SK-N-SH treated with all-trans-retinoic acid at 6 μM for 48 hours (cell line): Measurements from ENCODE around the gene EEF1AKMT4.

ENCODE experiments used
- ATAC-seq: fragments of 200-7000 bp; cut with Tn5 transposase; 3 replicates; pipeline ENCODE4 v1.9.1; 2020; ENCODE audit warnings: mild to moderate bottlenecking, moderate library complexity
- ARNTL ChIP-seq: fragments of 450-650 bp; formaldehyde crosslinking; IDR thresholded peaks from 2 replicates; pipeline ENCODE4 v1.5.0; 2020; ENCODE audit warnings: low read depth, mild to moderate bottlenecking, moderate library complexity, borderline replicate concordance
- BACH2 ChIP-seq: fragments of 250-450 bp; sonication (Bioruptor Pico); IDR thresholded peaks from 2 replicates; pipeline ENCODE4 v1.9.0; 2021; ENCODE audit warnings: mild to moderate bottlenecking, borderline replicate concordance
- CSDC2 ChIP-seq: fragments of 250-450 bp; sonication (Bioruptor Pico); IDR thresholded peaks from 2 replicates; pipeline ENCODE4 v1.5.0; 2020; ENCODE audit warnings: mild to moderate bottlenecking, moderate library complexity
- ESRRG ChIP-seq: fragments of 250-450 bp; sonication (Bioruptor Pico); IDR thresholded peaks from 2 replicates; pipeline ENCODE4 v1.6.1; 2021; ENCODE audit warnings: mild to moderate bottlenecking
- GLIS3 ChIP-seq: fragments of 250-450 bp; sonication (Bioruptor Pico); IDR thresholded peaks from 2 replicates; pipeline ENCODE4 v1.5.0; 2020; ENCODE audit warnings: mild to moderate bottlenecking, moderate library complexity
- ISL1 ChIP-seq: fragments of 250-450 bp; sonication (Bioruptor Pico); IDR thresholded peaks from 2 replicates; pipeline ENCODE4 v2.1.2; 2022; ENCODE audit warnings: mild to moderate bottlenecking, moderate library complexity
- PPARA ChIP-seq: fragments of 250-450 bp; sonication (Bioruptor Pico); IDR thresholded peaks from 2 replicates; pipeline ENCODE4 v1.5.0; 2020; ENCODE audit warnings: mild to moderate bottlenecking, borderline replicate concordance
- RARB ChIP-seq: fragments of 250-450 bp; sonication (Bioruptor Pico); IDR thresholded peaks from 2 replicates; pipeline ENCODE4 v1.8.0; 2021; ENCODE audit warnings: mild to moderate bottlenecking, moderate library complexity
- SNAI2 ChIP-seq: fragments of 250-450 bp; sonication (Bioruptor Pico); IDR thresholded peaks from 2 replicates; pipeline ENCODE4 v1.5.0; 2020; ENCODE audit warnings: mild to moderate bottlenecking, moderate library complexity
- TCF4 ChIP-seq: fragments of 250-450 bp; sonication (Bioruptor Pico); IDR thresholded peaks from 2 replicates; pipeline ENCODE4 v1.8.0; 2021; ENCODE audit warnings: mild to moderate bottlenecking, moderate library complexity, borderline replicate concordance
- TOX ChIP-seq: fragments of 250-450 bp; sonication (Bioruptor Pico); IDR thresholded peaks from 2 replicates; pipeline ENCODE4 v1.8.0; 2021; ENCODE audit warnings: mild to moderate bottlenecking, moderate library complexity, borderline replicate concordance
- ZC3H10 ChIP-seq: fragments of 250-450 bp; sonication (Bioruptor Pico); IDR thresholded peaks from 2 replicates; pipeline ENCODE4 v1.5.1; 2021; ENCODE audit warnings: mild to moderate bottlenecking, moderate library complexity
- ZFP3 ChIP-seq: fragments of 250-450 bp; sonication (Bioruptor Pico); IDR thresholded peaks from 2 replicates; pipeline ENCODE4 v1.5.0; 2020; ENCODE audit warnings: mild to moderate bottlenecking, moderate library complexity
- ZFP30 ChIP-seq: fragments of 450-650 bp; formaldehyde crosslinking; IDR thresholded peaks from 2 replicates; pipeline ENCODE4 v1.5.0; 2022; ENCODE audit warnings: mild to moderate bottlenecking, moderate library complexity
- ZNF565 ChIP-seq: fragments of 450-650 bp; formaldehyde crosslinking; conservative IDR thresholded peaks from 2 replicates; pipeline ENCODE4 v1.5.0; 2020; ENCODE audit warnings: low read depth, mild to moderate bottlenecking, moderate library complexity
- ZNF70 ChIP-seq: fragments of 450-650 bp; formaldehyde crosslinking; IDR thresholded peaks from 2 replicates; pipeline ENCODE4 v1.5.0; 2020; ENCODE audit warnings: mild to moderate bottlenecking, moderate library complexity
- TF ChIP-seq, protein P1 (sequence below): fragments of 250-450 bp; sonication (Bioruptor Pico); IDR thresholded peaks from 2 replicates; pipeline ENCODE4 v1.8.0; 2020; ENCODE audit warnings: mild to moderate bottlenecking, moderate library complexity, borderline replicate concordance
- TF ChIP-seq, protein P2 (sequence below): fragments of 250-450 bp; sonication (Bioruptor Pico); IDR thresholded peaks from 2 replicates; pipeline ENCODE4 v1.5.0; 2020; ENCODE audit warnings: mild to moderate bottlenecking, moderate library complexity
- TF ChIP-seq, protein P3 (sequence below): fragments of 250-450 bp; sonication (Bioruptor Pico); IDR thresholded peaks from 2 replicates; pipeline ENCODE4 v1.8.0; 2021; ENCODE audit warnings: low read depth, mild to moderate bottlenecking, moderate library complexity, borderline replicate concordance
- TF ChIP-seq, protein P4 (sequence below): fragments of 250-450 bp; sonication (Bioruptor Pico); IDR thresholded peaks from 2 replicates; pipeline ENCODE4 v1.5.1; 2020; ENCODE audit warnings: low read depth, mild to moderate bottlenecking, moderate library complexity

The EEF1AKMT4 gene

DNA sequence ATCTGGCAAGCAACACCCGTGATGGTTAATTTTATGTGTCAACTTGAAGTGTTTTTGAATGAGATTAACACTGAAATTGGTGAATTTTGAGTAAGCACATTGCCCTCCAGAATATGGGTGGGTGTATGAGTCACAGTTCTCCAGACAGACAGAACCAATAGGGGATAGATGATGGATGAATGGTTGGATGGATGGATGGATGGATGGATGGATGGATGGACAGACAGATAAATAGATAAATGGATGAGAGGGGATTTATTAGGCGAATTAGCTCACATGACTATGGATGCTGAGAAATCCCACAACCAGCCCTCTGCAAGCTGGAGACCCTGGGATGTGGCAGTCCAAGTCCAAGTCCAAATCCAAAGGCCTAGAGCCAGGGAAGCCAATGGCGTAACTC, 25.5 kb upstream of the EEF1AKMT4 start:
- no peak for ATAC-seq
- TF ChIP-seq, protein P1, sequence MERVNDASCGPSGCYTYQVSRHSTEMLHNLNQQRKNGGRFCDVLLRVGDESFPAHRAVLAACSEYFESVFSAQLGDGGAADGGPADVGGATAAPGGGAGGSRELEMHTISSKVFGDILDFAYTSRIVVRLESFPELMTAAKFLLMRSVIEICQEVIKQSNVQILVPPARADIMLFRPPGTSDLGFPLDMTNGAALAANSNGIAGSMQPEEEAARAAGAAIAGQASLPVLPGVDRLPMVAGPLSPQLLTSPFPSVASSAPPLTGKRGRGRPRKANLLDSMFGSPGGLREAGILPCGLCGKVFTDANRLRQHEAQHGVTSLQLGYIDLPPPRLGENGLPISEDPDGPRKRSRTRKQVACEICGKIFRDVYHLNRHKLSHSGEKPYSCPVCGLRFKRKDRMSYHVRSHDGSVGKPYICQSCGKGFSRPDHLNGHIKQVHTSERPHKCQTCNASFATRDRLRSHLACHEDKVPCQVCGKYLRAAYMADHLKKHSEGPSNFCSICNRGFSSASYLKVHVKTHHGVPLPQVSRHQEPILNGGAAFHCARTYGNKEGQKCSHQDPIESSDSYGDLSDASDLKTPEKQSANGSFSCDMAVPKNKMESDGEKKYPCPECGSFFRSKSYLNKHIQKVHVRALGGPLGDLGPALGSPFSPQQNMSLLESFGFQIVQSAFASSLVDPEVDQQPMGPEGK (CRISPR knock-in tag): no peak
- TF ChIP-seq ISL1 (CRISPR knock-in tag) (no peak), ZFP30 (CRISPR knock-in tag) (no peak), CSDC2 (no peak), TOX (CRISPR knock-in tag) (no peak), ZFP3 (CRISPR knock-in tag) (no peak), SNAI2 (CRISPR knock-in tag) (no peak), RARB (CRISPR knock-in tag) (no peak), BACH2 (no peak), TCF4 (CRISPR knock-in tag) (no peak), ZNF70 (CRISPR knock-in tag) (no peak), ZC3H10 (CRISPR knock-in tag) (no peak), PPARA (no peak)
- TF ChIP-seq, protein P2, sequence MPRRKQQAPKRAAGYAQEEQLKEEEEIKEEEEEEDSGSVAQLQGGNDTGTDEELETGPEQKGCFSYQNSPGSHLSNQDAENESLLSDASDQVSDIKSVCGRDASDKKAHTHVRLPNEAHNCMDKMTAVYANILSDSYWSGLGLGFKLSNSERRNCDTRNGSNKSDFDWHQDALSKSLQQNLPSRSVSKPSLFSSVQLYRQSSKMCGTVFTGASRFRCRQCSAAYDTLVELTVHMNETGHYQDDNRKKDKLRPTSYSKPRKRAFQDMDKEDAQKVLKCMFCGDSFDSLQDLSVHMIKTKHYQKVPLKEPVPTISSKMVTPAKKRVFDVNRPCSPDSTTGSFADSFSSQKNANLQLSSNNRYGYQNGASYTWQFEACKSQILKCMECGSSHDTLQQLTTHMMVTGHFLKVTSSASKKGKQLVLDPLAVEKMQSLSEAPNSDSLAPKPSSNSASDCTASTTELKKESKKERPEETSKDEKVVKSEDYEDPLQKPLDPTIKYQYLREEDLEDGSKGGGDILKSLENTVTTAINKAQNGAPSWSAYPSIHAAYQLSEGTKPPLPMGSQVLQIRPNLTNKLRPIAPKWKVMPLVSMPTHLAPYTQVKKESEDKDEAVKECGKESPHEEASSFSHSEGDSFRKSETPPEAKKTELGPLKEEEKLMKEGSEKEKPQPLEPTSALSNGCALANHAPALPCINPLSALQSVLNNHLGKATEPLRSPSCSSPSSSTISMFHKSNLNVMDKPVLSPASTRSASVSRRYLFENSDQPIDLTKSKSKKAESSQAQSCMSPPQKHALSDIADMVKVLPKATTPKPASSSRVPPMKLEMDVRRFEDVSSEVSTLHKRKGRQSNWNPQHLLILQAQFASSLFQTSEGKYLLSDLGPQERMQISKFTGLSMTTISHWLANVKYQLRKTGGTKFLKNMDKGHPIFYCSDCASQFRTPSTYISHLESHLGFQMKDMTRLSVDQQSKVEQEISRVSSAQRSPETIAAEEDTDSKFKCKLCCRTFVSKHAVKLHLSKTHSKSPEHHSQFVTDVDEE: no peak
- TF ChIP-seq, protein P3, sequence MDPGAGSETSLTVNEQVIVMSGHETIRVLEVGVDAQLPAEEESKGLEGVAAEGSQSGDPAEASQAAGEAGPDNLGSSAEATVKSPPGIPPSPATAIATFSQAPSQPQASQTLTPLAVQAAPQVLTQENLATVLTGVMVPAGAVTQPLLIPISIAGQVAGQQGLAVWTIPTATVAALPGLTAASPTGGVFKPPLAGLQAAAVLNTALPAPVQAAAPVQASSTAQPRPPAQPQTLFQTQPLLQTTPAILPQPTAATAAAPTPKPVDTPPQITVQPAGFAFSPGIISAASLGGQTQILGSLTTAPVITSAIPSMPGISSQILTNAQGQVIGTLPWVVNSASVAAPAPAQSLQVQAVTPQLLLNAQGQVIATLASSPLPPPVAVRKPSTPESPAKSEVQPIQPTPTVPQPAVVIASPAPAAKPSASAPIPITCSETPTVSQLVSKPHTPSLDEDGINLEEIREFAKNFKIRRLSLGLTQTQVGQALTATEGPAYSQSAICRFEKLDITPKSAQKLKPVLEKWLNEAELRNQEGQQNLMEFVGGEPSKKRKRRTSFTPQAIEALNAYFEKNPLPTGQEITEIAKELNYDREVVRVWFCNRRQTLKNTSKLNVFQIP (CRISPR knock-in tag): no peak

DNA sequence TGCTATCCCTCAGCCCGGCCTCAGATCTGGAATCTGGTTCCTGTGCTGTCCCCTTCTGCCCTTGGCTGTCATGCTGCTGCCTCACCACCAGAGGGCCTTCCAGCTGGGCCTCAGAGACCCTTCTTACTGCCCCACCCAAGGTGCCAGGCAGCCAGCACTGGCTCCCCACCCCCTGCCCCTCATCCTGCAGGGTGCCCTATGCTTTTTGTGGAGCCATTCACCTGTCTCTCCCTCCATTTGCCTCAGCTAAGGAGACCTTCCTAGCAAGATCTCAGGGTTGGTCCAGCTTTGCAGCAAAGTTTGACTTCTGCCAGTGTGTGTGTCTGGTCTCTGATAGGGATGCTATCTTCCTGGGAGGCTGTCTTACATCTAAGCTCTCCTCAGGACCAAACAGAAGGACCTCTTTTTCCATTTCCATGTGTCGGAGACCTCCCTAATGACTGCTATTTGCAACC, 22.0 kb upstream of the EEF1AKMT4 start:
- ATAC-seq: peak; percentile 62
- TF ChIP-seq CSDC2 (no peak), ESRRG (no peak), TCF4 (CRISPR knock-in tag) (no peak), GLIS3 (CRISPR knock-in tag) (no peak), RARB (CRISPR knock-in tag) (no peak), ARNTL (CRISPR knock-in tag) (no peak), ZC3H10 (CRISPR knock-in tag) (no peak), ZNF565 (CRISPR knock-in tag) (no peak), BACH2 (no peak), TOX (CRISPR knock-in tag) (no peak), ZFP30 (CRISPR knock-in tag) (no peak), ISL1 (CRISPR knock-in tag) (no peak), SNAI2 (CRISPR knock-in tag) (no peak)
- TF ChIP-seq, protein P3 (CRISPR knock-in tag): no peak
- TF ChIP-seq, protein P1 (CRISPR knock-in tag): no peak
- TF ChIP-seq, protein P2: no peak
- TF ChIP-seq, protein P4, sequence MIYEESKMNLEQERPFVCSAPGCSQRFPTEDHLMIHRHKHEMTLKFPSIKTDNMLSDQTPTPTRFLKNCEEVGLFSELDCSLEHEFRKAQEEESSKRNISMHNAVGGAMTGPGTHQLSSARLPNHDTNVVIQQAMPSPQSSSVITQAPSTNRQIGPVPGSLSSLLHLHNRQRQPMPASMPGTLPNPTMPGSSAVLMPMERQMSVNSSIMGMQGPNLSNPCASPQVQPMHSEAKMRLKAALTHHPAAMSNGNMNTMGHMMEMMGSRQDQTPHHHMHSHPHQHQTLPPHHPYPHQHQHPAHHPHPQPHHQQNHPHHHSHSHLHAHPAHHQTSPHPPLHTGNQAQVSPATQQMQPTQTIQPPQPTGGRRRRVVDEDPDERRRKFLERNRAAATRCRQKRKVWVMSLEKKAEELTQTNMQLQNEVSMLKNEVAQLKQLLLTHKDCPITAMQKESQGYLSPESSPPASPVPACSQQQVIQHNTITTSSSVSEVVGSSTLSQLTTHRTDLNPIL: no peak
